Epidermal melanocyte (primary cell): ENCODE results near the gene PTPRK.

Experiments
- DNase-seq: peaks from one replicate; pipeline ENCODE4 v3.0.0; 2011; ENCODE audit warnings: low spot score; ENCODE audit not compliant: insufficient read length

PTPRK gene

GRCh38 chr6:128155826-128156225 is 364.6 kb downstream of the PTPRK start:
- no peak for DNase-seq

GRCh38 chr6:128152551-128152950 is 367.8 kb downstream of the PTPRK start:
- DNase-seq = no peak

GRCh38 chr6:128150376-128150775 is 370.0 kb downstream of the PTPRK start:
- DNase-seq = no peak

GRCh38 chr6:128149796-128150195 is 370.6 kb downstream of the PTPRK start:
- DNase-seq = no peak

DNA sequence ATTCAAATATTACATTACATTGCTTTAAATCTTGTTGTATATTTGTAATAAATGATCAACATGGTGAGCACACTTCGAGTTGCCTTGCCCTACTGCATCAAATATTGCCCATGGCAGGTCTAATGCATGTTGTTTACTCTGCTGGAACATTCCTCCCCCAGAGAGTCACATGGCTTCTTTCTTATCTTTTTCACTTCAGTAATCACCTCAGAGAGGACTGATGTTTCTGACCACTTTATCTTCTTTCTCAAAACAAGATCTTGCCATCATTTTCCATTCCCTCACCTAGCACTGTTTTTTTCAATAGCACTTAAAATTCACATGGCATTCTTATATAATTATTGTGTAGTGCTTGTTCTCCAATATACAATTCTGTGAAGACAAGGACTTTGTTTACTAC is 376.1 kb downstream of the PTPRK start:
- no peak for DNase-seq

- DNase-seq = no peak
Measured at GRCh38 chr6:128141932-128142331, 378.5 kb downstream of the PTPRK start.

GRCh38 chr6:128139519-128139918 is 380.9 kb downstream of the PTPRK start:
- DNase-seq = no peak

GRCh38 chr6:128138694-128139093 is 381.7 kb downstream of the PTPRK start:
- no peak for DNase-seq

DNA sequence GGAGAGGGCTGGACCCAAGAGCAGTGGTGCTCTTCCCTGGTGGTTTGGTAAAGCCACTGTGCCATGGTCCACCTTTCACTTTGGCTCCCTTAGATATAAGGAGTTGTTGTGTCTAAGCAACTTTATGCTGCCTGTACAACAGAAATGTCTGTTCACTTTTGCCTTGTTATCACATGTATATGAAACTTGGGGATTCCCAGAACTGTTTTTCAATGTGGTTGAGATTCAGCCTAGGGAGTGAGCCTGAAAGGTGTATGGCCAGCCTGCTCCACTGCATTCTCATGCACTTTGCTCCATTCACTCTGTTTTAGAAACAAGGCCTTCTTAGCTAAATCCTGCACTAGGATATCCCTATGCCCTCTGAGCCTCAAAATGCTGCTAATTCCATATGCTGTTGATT is 385.1 kb downstream of the PTPRK start:
- DNase-seq = no peak

DNA sequence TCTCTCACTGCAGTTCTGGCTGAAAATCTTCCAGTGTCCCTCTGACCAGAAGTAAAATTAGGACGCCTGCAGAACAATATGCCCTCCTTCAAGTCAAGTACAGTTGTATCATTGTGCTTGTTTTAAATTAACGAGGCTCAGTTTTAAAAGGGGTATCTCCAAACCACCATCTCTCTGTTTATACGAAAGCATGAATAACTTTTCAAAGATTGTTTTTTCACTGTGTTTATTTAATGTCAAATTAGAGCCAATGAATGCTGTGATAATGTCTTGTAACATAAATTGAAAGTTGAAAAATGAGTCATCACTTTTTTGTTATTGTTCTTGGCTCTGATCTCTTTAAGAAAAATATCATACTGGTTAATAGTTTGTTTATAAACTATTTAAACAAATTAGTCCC is 388.8 kb downstream of the PTPRK start:
- DNase-seq = no peak

DNA sequence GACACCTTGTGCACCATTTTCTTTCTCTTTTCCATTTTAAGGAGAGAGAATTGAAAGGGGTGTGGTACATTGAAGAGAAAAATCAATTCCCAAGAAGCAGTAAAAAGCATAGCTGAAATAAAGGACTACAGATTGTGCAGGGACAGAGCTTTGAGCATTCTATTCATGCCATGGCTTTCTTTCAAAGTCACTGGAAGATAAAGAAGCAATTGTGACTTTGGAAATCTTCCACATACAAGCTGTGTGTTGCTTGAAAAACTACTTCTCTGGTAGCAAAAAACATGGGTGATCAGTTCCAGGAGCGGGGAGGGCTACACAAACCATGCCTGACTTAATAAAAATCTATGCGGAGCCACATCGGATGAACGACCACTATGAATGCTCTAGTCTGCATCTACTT is 389.4 kb downstream of the PTPRK start:
- DNase-seq = no peak

DNA sequence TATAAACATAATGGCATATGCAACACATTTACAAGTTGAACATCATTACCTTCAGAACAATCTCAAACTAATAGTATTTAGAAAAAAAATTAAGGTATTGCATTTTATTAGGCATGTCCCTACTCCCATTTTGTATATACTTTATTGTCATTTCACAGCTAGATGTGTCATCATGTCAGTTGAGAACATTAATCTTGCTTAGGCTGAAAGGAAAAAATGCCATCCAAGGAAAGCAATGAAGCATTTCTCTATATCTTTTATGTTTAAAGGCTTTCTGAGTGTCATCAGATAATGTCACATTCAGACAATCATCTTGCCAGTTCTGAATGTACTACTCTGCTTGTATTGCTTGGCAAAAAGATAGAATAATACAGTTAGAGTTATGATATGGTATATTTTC is 390.7 kb downstream of the PTPRK start:
- no peak for DNase-seq

DNA sequence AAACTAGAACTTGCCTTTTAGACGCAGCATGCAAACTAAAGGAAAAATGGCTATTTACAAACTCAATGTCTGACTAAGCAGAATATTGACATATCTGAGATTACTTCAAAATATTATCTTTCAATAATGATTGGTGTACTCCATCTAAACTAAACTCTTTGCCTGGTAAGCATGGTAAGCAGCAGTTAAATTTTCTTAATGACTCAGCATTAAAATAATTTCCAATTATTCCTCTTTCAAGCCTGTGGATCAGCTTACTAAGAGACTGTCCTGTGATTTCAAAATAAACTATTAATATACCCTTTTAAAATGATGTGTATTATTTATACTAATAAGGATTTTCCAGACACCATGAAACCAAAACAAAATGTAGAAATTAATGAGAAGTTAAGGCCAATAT is 392.7 kb downstream of the PTPRK start:
- DNase-seq = no peak

DNA sequence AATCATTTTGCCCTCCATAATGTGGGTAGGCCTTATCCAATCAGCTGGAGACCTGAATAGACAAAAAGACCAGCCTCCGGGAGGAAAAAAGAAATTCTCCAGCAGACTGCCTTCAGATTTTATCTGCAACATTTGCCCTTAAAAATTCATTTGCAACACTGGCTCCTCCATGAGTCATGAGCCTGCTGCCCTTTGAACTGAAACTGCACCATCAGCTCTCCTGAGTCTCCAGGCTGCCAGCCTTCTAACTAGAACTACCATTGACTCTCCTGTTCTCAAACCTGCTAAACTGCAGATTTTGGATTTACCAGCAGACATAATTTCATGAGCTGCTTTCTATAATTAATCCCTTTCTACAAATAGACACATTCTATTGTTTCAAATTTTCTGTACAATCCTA is 395.7 kb downstream of the PTPRK start:
- no peak for DNase-seq

- no peak for DNase-seq
Measured at GRCh38 chr6:128121610-128122009, 398.8 kb downstream of the PTPRK start.

- no peak for DNase-seq
Measured at GRCh38 chr6:128121190-128121589, 399.2 kb downstream of the PTPRK start.

- no peak for DNase-seq
Measured at GRCh38 chr6:128118401-128118800, 402.0 kb downstream of the PTPRK start.

GRCh38 chr6:128117916-128118315 is 402.5 kb downstream of the PTPRK start:
- DNase-seq = no peak

GRCh38 chr6:128114164-128114563 is 406.2 kb downstream of the PTPRK start:
- no peak for DNase-seq

DNA sequence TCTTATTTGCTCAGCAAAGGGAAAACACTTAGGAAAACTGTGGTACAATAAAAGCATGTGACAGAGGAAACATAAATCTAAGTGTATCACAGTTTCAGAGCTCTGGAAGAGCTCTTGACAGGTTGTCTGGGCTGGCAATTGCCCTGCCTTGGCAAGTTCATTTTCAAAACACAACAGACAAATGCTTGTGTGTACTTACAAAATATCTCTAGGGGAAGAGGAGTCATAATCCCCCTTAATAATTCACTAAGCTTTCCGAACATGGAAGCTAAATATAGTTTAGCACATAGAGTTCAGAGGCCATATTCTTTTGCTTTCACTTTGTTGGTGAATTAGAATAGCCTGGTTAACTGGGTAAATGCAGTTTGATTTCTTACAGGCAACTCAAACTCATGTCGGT is 407.9 kb downstream of the PTPRK start:
- DNase-seq = no peak

DNA sequence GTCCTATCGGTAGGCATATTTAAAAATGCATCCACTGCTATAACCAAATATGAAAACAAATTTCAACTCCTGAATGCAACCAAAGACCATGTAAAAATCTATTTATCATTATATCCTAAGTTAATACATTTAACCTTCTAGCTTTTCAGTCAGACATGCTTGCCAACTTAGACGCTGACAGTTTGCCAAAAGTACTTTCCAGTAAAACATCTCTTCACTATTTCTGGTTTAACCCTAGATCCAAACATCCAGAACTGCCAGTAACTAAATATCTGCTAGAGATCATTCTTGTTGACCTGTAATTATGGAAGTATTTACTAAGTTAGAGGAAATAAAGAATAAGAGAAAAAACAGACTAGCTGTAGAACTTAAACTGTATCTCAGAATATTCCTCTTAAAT is 409.3 kb downstream of the PTPRK start:
- no peak for DNase-seq

DNA sequence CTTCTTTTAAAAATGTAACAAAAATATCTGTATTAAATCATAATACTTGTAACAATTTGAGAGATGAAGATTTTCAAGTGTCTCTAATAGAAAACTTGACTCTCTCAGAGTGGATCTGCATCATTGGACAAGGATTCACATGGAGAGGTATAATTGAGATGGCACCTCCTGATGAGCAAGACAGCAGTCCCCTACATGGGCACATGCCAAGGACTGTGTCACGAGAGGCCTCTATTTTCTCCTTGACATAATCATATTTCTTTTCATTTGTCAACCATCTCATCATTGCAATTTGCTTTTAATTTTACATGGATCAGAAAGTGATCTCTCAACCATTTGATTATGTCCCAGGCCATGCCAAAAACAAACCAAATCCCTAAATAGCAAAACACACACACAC is 412.7 kb downstream of the PTPRK start:
- no peak for DNase-seq

GRCh38 chr6:128099571-128100197 is 420.7 kb downstream of the PTPRK start:
- DNase-seq = no peak

DNA sequence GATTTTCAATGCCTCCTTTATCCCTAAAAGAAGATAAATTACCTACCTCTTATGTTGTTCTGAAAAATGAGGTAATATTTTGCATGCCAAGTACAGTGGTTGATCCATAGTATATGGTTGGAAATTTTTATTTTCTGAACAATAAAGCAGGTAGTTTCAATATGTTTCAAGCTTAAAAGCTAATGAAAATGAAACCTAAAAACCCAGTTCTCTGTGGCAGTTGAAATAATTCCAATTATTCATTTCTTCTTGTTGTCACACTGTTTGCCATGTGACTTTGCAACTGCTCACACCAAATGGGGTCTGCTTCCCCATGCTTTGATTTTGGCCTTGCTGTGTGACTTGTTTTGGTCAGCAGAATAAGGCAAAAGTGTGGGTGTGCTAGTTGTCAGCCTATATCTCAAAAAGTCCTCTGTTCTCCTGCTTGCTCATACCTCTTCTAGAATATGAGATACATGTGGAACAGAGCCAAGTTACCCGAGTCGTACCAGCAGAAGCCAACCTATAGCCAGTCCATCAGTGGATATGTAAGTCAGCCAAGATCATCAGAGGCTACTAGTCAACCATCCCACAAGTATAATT is 422.3 kb downstream of the PTPRK start:
- no peak for DNase-seq
